HT-29 (cell line): ENCODE data around the gene SPACA9. TPM values are rescaled to one million over a fixed set of nuclear protein-coding genes. Genes with fewer than 3 reads are reported as not detected.

Experiments
- DNase-seq: peaks from one replicate; pipeline ENCODE4 v3.0.0-alpha.2; 2015; ENCODE audit warnings: low spot score
- total RNA-seq: library from RNA; depleted of rRNA; stranded (reverse); fragments of >200 nt; shearing (Covaris generic); gene quantifications from 2 replicates; pipeline ENCODE4 v1.2.3, GENCODE V29; 2014

Gene SPACA9
- total RNA-seq, 1 experiment from 2014 or later = 1.4 TPM

GRCh38 chr9:132894346-132894745 lies 15.6 kb downstream of the SPACA9 start:
- DNase-seq = no peak

- DNase-seq = no peak
Observed at GRCh38 chr9:132894862-132895835, 16.5 kb downstream of the SPACA9 start.

GRCh38 chr9:132896264-132896663 lies 17.6 kb downstream of the SPACA9 start:
- DNase-seq = no peak

- no peak for DNase-seq
Observed at GRCh38 chr9:132896906-132897305, 18.2 kb downstream of the SPACA9 start.

- DNase-seq = no peak
Observed at GRCh38 chr9:132898051-132898450, 19.4 kb downstream of the SPACA9 start.

- peak; percentile 93 for DNase-seq
Observed at GRCh38 chr9:132901858-132902831, 23.4 kb downstream of the SPACA9 start.

- DNase-seq = no peak
Observed at GRCh38 chr9:132903574-132904492, 25.1 kb downstream of the SPACA9 start.

- DNase-seq = no peak
Observed at GRCh38 chr9:132905726-132906125, 27.0 kb downstream of the SPACA9 start.

GRCh38 chr9:132908635-132909034 lies 29.9 kb downstream of the SPACA9 start:
- no peak for DNase-seq

- DNase-seq = no peak
Observed at GRCh38 chr9:132909311-132909710, 30.6 kb downstream of the SPACA9 start.

- DNase-seq = no peak
Observed at GRCh38 chr9:132910376-132910775, 31.7 kb downstream of the SPACA9 start.

GRCh38 chr9:132912131-132912530 lies 33.4 kb downstream of the SPACA9 start:
- no peak for DNase-seq

GRCh38 chr9:132914924-132915323 lies 36.2 kb downstream of the SPACA9 start:
- DNase-seq = no peak

GRCh38 chr9:132919614-132920268 lies 41.0 kb downstream of the SPACA9 start:
- no peak for DNase-seq

- no peak for DNase-seq
Observed at GRCh38 chr9:132923346-132923902, 44.7 kb downstream of the SPACA9 start.

GRCh38 chr9:132927704-132928103 lies 49.0 kb downstream of the SPACA9 start:
- DNase-seq = no peak

- no peak for DNase-seq
Observed at GRCh38 chr9:132931178-132931735, 52.6 kb downstream of the SPACA9 start.

GRCh38 chr9:132935026-132935425 lies 56.3 kb downstream of the SPACA9 start:
- no peak for DNase-seq

- no peak for DNase-seq
Observed at GRCh38 chr9:132937463-132937901, 58.8 kb downstream of the SPACA9 start.

GRCh38 chr9:132939169-132939568 lies 60.5 kb downstream of the SPACA9 start:
- no peak for DNase-seq
